SIG-M5 treated with dmso at 0.1 percent for 504 hours (cell line): ENCODE results near the gene PLEKHN1.

ENCODE experiments used
- DNase-seq: peaks from one replicate; lab custom pipeline; 2025; ENCODE audit not compliant: unreplicated experiment; lab: John Stamatoyannopoulos, UW

The PLEKHN1 gene

DNA sequence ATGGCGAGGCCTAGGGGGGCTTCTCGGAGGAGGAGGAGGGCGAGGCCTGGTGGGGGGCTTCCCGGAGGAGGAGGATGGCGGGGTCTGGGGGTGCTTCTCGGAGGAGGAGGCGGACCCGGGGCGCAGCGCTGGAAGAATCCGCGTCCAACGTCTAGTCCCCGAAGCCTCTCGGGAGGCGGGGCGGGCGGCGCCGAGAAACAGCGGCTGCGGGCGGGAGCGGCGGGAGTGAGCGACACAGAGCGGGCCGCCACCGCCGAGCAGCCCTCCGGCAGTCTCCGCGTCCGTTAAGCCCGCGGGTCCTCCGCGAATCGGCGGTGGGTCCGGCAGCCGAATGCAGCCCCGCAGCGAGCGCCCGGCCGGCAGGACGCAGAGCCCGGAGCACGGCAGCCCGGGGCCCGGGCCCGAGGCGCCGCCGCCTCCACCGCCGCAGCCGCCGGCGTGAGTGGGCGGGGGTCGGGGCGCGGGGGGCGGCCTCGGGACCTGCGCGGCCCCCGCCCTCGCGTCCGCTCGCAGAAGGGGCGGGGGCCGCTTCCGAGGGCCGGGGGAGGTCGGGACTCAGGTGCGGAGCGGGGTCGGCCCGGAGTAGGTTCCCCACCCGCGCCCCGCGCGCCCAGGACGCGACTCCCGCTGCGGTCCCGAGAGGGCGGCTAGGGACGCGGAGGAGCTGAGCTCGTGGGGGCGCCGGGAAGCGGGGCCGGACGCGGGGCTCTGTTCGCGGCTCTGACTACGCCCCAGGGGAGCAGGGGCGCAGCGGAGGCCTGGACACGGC lies 5.7 kb upstream of the PLEKHN1 start, which contains the start of gene KLHL17:
Gene KLHL17, plus strand, starts transcription at position 222 of the 769 bp plus-strand sequence. Its CDS starts 110 bp downstream, at position 332.
- DNase-seq = peak; percentile 41

DNA sequence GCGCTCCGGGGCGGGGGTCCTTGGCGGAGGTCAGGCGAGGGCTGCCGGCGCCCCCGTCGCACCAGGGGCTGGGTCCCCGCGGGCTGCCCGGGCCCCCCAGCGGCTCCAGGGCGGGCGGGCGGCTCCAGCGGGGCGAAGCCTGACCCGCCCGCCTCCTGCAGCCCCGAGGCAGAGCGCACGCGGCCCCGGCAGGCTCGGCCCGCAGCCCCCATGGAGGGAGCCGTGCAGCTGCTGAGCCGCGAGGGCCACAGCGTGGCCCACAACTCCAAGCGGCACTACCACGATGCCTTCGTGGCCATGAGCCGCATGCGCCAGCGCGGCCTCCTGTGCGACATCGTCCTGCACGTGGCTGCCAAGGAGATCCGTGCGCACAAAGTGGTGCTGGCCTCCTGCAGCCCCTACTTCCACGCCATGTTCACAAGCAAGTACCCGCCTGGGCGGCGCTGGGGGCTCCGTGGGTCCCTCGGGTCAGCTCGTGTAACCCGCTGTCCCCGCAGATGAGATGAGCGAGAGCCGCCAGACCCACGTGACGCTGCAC lies 5.1 kb upstream of the PLEKHN1 start:
- DNase-seq = no peak

DNA sequence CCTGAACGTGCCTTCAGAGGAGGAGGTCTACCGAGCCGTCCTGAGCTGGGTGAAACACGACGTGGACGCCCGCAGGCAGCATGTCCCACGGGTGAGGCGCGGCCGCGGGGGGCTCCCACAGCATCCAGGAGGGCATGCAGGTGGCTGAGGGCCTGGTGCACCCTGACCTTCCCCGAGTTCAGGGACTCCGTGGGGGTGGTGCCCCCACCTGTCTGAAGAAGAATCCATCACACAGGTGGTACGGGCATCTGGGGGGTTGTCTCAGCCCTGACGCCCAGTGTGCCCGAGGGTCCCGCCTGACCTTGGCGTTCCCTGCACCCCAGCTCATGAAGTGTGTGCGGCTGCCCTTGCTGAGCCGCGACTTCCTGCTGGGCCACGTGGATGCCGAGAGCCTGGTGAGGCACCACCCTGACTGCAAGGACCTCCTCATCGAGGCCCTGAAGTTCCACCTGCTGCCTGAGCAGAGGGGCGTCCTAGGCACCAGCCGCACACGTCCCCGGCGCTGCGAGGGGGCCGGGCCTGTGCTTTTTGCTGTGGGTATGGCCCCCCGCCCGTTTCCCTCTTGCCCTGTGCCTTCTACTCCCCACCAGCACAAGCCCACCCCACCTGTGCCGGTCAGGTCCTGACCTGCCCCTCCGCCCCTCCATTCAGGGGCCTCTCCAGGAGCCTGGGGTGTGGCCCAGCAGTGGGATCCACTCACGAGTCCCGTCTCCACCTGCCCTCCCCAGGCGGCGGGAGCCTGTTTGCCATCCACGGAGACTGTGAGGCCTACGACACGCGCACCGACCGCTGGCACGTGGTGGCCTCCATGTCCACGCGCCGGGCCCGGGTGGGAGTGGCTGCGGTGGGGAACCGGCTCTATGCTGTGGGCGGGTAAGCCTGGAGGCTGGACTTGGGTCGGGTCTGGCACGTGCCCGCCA lies 3.6 kb upstream of the PLEKHN1 start:
- no peak for DNase-seq

DNA sequence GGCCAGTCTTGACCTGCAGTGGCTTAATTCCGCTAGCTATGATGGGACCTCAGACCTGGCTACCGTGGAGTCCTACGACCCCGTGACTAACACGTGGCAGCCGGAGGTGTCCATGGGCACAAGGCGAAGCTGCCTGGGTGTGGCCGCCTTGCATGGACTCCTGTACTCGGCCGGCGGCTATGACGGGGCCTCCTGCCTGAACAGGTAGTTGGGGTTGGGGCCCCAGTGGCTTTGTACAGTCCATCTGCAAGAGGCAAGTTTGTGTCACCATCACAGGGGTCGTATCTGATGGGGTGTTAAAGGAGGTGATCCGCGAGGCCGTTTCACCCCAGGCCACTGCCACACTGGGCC lies 3.0 kb upstream of the PLEKHN1 start:
- no peak for DNase-seq

DNA sequence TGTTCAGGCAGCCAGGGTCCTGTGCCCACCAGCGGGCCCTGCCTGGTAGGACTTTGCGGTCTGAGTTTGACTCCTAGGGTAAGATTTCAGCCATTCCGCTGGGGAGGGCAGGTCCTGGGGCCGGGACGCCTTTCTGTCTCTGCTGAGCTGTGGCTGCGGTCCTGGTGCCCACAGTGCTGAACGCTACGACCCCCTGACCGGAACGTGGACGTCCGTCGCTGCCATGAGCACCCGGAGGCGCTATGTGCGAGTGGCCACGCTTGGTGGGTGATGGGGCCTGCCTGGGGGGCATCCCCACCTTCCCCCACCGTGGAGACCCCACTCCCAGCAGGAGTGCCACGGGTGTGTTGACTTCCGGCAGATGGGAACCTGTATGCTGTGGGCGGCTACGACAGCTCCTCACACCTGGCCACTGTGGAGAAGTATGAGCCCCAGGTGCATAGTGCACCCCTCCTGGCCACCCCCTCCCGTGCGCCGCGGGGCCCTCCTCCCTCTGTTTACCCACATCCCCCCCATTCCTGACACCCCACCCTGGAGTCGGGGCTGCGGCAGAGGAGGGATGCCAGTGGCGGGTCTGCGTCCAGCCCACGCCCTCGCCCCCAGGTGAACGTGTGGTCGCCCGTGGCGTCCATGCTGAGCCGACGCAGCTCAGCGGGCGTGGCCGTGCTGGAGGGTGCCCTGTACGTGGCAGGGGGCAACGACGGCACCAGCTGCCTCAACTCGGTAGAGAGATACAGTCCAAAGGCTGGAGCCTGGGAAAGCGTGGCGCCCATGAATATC lies 2.3 kb upstream of the PLEKHN1 start:
- DNase-seq = no peak

DNA sequence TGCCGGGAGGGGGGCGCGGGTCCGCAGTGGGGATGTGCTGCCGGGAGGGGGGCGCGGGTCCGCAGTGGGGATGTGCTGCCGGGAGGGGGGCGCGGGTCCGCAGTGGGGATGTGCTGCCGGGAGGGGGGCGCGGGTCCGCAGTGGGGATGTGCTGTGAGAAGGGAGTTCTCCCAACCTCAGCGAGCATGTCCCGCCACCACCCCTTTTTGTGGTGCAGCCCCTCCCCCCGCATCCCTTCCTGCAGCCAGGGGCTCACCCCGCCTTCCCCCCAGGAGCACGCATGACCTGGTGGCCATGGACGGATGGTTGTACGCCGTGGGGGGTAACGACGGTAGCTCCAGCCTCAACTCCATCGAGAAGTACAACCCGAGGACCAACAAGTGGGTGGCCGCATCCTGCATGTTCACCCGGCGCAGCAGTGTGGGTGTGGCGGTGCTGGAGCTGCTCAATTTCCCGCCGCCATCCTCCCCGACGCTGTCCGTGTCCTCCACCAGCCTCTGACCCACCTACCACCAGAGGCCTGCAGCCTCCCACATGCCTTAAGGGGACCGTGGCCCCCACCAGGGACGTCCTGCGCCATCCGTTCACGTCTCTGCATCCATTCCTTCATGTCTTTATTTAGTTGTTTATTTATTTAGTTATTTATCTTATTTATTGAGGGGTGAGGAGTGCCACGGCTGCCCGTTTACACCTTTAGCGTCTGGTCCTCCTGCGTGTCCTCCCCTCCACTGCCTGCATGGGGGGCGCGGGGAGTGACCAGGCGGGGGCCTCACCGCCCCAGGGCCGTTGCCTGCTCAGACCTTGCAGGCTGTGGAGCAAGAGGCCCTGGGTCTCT lies 1.4 kb upstream of the PLEKHN1 start:
- DNase-seq = no peak

DNA sequence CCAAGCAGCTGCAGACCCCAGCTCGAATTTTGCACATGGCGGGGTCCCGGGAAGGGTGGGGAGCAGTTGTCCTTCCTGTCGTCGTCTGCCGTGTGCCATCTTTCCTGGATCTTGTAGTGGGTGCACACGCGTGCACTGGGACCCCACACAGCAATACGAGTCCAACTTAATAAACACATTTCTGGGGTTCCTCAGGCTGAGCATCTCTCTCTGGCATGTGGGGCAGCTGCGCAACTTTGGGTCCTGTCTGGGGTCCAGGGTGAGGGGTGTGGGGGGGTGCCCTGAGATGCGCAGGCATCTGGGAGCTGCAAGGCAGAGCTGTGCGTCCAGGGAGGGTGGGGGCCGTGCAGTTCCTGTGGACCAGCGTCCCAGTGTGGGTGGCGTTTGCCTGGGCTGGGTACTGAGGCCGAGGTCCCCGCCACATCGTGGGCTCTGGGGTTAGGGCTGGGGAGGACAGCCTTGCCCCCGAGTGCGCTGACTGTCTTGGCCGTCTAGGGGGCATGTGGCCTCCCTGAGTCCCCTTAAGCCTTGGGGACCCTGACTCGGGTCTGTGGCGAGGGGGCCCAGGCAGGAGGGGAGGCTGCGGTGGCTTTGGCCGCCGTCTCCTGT lies 652 bp upstream of the PLEKHN1 start:
- DNase-seq = no peak

DNA sequence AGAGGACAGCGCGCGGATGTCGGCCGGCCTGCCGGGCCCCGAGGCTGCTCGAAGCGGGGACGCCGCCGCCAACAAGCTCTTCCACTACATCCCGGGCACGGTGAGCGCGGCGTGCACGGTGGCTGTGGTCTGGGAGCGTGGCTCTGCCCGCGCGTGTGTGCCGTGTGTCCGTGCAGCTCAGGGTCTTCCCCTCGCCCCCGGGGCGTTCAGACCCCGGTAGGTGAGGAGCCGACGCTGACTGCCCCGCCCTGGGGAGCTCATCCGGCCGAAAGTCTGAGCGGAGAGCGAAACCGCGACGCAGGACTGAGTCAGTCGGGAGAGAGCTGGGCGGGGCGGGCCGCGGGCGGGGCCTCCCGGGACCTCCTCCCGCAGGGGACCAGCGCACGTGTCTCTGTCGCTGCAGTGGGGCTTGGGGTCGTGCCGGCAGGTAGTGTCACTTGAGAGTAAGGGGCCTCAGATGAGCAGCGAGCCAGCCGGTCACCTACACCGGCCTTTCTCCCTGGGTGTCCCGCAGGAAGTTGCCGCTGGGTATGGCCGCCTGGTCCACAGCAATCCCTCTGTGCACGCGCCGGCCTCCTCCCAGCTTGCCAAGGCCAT lies 520 bp downstream of the PLEKHN1 start:
- DNase-seq = peak; percentile 17

DNA sequence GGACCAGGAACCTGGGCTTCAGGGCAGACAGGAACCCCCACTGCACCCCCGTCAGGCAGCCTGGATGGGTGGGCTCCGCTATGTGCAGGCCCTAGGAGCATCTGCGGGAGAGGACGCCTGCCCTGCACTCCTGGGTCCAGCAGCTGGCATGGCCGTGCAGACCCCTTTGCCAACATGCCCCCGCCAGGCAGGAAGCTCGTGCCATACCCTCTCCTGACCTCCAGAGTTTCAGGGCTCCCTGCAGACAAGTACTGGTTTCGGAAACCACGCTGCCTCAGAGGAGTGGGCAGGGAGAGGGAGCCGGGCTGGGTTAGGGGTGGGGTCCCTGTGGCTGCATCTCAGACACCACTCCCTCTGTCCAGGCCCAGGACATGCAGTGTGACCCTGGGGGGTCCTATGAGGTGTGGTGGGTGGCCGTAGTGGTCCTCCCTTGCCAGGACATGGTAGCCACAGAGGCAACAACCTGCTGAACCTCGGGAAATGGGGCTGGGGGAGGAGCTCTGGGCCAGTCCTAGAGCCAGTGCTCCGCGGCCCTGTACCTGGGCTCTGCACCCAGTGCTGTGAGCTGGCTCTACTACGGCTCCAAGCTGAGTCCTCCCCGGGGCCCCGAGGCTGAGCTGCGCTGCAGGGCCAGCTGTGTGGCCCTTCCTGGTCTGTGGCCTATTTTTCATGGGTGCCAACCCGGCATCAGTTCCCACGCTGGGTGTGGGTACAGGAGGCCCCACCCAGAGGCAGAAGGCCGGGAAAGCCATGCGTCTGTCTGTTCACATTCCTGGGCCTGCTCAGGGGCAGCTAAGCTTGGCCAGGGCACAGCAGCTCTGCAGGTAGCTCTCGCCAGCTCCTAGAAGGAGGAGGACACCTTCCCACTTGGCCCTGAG lies 1.4 kb downstream of the PLEKHN1 start:
- DNase-seq = no peak

DNA sequence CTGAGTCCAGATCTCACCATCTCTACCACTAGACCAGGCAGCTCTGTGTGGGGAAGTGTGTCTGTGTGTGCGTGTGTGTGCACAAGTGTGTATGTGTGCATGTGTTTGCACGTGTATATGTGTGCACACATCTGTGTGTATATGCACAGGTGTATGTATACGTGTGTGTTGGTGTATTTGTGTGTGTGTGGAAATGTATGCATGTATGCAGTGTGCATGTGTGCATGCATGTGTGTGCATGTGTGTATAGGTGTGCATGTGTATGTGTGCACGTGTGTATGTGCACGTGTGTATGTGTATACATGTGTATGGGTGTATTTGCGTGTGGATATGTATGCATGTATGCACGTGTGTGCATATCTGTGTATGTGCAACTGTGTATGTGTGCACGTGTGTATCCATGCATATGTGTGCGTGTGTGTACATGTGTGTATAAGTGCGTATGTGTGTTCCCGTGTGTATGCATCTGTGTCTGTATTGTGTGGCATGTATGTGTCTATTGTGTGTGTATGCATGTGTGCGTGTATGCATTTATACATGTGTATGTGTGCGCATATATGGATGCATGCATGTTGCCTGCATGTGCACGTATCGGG lies 3.1 kb downstream of the PLEKHN1 start:
- DNase-seq = no peak

DNA sequence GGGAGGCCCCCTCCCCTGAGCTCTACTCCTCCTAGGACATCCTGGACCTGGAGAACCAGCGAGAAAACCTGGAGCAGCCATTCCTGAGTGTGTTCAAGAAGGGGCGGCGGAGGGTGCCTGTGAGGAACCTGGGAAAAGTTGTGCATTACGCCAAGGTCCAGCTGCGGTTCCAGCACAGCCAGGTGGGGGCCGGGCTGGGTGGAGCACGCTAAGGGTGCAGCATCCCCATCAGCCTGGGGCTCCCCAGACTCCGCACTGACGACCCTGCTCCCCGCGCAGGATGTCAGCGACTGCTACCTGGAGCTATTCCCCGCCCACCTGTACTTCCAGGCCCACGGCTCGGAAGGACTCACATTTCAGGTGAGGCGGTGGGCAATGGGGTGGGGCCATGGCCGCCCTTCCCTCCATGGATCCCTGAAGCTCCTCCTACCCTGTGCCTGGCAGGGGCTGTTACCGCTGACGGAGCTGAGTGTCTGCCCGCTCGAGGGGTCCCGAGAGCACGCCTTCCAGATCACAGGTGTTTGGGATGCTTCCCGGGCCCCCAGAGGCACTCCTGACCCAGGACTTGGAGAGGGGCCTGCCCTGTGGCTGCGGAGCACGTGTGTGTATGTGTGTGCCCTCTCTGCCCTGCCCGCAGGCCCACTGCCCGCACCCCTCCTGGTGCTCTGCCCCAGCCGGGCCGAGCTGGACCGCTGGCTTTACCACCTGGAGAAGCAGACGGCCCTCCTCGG lies 4.1 kb downstream of the PLEKHN1 start:
- no peak for DNase-seq

DNA sequence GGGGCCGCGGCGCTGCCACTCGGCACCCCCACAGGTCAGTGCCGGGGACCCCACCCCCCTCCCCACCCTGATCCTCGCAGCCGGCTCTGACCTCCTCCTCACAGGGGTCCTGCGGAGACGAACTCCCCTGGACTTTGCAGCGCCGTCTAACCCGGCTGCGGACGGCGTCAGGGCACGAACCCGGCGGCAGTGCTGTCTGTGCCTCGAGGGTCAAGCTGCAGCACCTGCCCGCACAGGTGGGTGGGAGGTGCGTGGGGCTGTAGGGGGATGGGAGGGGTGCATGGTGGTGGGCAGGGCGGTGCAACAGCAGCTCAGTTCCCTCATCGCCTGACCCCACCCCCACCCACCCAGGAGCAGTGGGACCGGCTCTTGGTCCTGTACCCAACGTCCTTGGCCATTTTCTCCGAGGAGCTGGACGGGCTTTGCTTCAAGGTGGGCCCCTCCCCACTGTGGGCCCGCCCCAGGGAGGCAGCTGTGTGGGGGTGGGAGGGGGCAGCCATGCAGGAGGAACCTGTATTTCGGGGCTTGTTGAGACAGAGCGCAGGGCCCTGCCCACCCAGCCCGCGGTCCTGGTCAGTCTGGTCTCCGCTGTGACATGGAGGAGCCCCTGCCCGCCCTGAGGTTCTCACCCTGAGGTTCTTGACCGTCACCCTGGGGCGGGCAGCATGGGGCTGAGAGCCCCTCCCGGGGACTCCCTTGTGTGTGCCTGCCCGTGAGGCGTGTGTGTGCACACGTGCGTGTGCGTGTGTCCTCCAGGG lies 4.9 kb downstream of the PLEKHN1 start:
- no peak for DNase-seq

DNA sequence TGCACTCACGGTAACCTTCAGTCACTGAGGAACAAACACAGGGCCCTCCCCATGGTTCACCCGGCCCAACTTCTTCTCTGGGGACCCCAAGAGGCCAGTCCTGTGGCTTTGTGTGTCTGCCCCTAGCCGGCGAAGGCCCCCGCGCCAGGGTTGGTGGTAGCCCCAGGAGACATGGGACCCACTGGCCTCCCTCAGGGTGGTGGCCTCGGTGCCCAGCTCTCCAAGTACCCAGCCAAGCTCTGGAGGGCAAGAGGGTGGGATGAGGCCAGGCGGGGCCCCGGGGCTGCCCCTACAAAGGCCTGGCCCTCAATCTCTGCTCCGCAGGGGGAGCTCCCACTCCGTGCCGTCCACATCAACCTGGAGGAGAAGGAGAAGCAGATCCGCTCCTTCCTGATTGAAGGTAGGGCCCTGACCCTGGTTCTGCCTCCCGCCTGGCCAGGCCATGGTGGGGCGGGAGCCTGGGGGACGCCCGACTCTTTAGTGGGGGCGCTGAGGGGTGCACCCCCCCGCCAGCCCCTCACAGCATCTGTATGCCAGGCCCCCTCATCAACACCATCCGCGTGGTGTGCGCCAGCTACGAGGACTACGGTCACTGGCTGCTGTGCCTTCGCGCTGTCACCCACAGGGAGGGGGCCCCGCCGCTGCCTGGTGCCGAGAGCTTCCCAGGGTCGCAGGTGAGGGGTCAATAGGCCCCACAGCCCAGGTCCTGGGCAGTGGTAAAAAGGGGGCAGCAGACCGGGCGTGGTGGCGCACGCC lies 5.6 kb downstream of the PLEKHN1 start:
- DNase-seq = no peak

DNA sequence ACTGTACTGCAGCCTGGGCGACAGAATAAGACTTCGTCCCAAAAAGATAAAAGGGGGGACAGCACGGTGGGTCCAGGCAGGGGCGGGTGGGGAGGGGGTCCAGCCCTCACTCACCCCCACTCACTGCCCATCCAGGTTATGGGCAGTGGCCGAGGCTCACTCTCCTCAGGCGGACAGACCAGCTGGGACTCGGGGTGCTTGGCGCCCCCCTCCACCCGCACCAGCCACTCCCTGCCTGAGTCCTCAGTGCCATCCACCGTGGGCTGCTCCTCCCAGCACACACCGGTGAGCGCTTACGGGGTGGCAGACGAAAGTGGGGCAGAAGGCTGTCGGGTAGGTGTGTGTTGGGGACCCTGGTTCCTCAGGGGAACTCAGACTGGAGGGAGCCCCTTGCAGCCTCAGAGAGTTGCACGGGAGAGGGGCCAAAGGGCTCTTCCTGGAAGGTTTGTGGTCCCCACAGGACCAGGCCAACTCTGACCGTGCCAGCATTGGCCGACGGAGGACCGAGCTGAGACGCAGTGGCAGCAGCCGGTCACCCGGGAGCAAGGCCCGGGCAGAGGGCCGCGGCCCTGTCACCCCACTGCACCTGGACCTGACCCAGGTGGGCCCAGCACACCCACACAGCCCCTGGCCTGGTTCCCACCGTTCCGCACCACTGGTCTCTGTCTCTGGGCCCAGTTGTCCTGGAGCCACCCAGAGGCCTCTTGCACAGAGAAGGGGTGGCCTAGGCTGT lies 6.6 kb downstream of the PLEKHN1 start:
- DNase-seq = no peak
